Astrocyte (in vitro differentiated cells and primary cell): Measurements from ENCODE around the gene COL28A1. TPM values are rescaled to one million over a fixed set of nuclear protein-coding genes. Genes with fewer than 3 reads are reported as not detected.

Experiments
- DNase-seq: peaks from one replicate; pipeline ENCODE4 v3.0.0-alpha.2; 2010; ENCODE audit warnings: low read depth
- FAIRE-seq: peaks from 2 replicates; lab custom pipeline; 2011; peaks lifted over from hg19 to GRCh38; lab: Jason Lieb, UNC
- H2AFZ ChIP-seq: 2 replicates; pipeline ENCODE4 v1.6.0; 2012; ENCODE audit warnings: low read depth, low read length, inconsistent platforms
- H3K27ac ChIP-seq: 2 replicates; pipeline ENCODE4 v1.5.1; 2011; ENCODE audit warnings: low read depth, low read length, inconsistent platforms
- H3K27me3 ChIP-seq: 2 replicates; pipeline ENCODE4 v1.6.0; 2011; ENCODE audit warnings: low read length, inconsistent platforms; ENCODE audit not compliant: insufficient read depth
- H3K36me3 ChIP-seq: 2 replicates; pipeline ENCODE4 v1.5.1; 2011; ENCODE audit warnings: low read length, inconsistent platforms; ENCODE audit not compliant: insufficient read depth
- H3K4me1 ChIP-seq: 2 replicates; pipeline ENCODE4 v1.5.1; 2011; ENCODE audit warnings: low read length, inconsistent platforms; ENCODE audit not compliant: insufficient read depth
- H3K4me2 ChIP-seq: 2 replicates; pipeline ENCODE4 v1.6.0; 2012; ENCODE audit warnings: low read length, inconsistent platforms
- H3K4me3 ChIP-seq: 2 replicates; pipeline ENCODE4 v1.5.1; 2011; ENCODE audit warnings: low read depth, mild to moderate bottlenecking, low read length, inconsistent platforms; ENCODE audit not compliant: insufficient read depth
- H3K79me2 ChIP-seq: 2 replicates; pipeline ENCODE4 v1.6.0; 2012; ENCODE audit warnings: mild to moderate bottlenecking, low read length, inconsistent platforms; ENCODE audit not compliant: insufficient read depth
- H3K9ac ChIP-seq: 2 replicates; pipeline ENCODE4 v1.6.0; 2012; ENCODE audit warnings: mild to moderate bottlenecking, low read length, inconsistent platforms
- H3K9me3 ChIP-seq: 2 replicates; pipeline ENCODE4 v1.5.1; 2012; ENCODE audit warnings: low read depth, mild to moderate bottlenecking, low read length, inconsistent platforms; ENCODE audit not compliant: insufficient read depth
- H4K20me1 ChIP-seq: 2 replicates; pipeline ENCODE4 v1.6.0; 2012; ENCODE audit warnings: low read length, inconsistent platforms; ENCODE audit not compliant: insufficient read depth
- H3K27ac Mint-ChIP-seq: one replicate; pipeline ENCODE4 v1.8.0; 2021; ENCODE audit warnings: mild to moderate bottlenecking, mixed read lengths; ENCODE audit not compliant: unreplicated experiment
- H3K27me3 Mint-ChIP-seq: one replicate; pipeline ENCODE4 v1.8.0; 2021; ENCODE audit warnings: low read depth, mixed read lengths; ENCODE audit not compliant: unreplicated experiment
- H3K36me3 Mint-ChIP-seq: one replicate; pipeline ENCODE4 v1.8.0; 2021; ENCODE audit warnings: low read depth, mixed read lengths; ENCODE audit not compliant: unreplicated experiment
- H3K4me1 Mint-ChIP-seq: one replicate; pipeline ENCODE4 v1.8.0; 2021; ENCODE audit warnings: low read depth, mixed read lengths; ENCODE audit not compliant: unreplicated experiment
- H3K4me3 Mint-ChIP-seq: one replicate; pipeline ENCODE4 v1.8.0; 2021; ENCODE audit warnings: mild to moderate bottlenecking, moderate library complexity, mixed read lengths; ENCODE audit not compliant: unreplicated experiment
- H3K9me3 Mint-ChIP-seq: one replicate; pipeline ENCODE4 v1.8.0; 2021; ENCODE audit warnings: mild to moderate bottlenecking, mixed read lengths; ENCODE audit not compliant: unreplicated experiment
- EZH2 ChIP-seq: IDR thresholded peaks from 2 replicates; pipeline ENCODE4 v1.6.1; 2012; ENCODE audit warnings: mild to moderate bottlenecking, low read length, inconsistent platforms; ENCODE audit not compliant: insufficient read depth
- total RNA-seq: library from RNA; stranded (reverse); gene quantifications from 2 replicates; pipeline ENCODE4 v1.2.1, GENCODE V29; 2021
- TF ChIP-seq, protein P1 (sequence below): IDR thresholded peaks from 2 replicates; pipeline ENCODE4 v1.5.1; 2011; ENCODE audit warnings: low read depth, mild to moderate bottlenecking, inconsistent platforms, low read length, moderate library complexity; ENCODE audit not compliant: insufficient read depth

Gene COL28A1
- total RNA-seq, 1 donor from 2014 or later, result 0.11 TPM

DNA sequence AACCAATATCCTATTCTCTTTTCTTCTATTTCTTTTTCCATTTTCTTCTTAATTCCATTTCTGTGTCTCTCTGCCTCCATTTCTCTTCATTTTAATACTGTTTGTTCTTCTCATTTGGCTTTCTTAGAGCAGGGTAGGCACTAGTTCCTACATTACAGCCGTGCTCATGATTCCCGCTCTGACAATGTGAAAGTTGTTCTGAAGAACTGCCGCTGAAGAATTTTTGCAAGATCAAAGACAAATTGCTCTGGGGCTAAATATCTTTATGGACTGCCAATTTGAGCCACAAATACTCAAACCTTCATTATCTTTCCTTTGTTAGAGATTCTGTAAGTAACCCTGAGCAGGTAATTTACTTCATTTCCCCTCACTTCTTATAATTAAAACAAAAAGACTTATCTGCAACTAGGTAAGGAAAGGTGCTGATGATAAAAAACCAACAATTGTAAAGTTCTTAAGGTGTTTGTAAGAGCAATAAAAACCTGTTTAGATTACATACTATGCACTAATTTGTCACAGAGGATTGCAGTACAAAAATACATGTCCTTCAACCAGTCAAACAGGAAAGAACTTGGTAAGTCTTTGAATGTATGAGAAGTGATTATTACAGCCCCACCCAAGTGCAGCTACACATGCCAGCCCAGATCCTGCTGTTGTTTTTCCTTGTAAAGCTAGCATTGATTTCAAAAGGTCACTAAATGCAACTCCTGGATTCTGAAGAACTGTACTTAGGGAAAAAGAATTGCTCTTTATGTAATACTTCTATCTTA, 127.5 kb downstream of the COL28A1 start:
- no peak for FAIRE-seq
- Histone ChIP-seq H3K36me3 (no peaks in the 10 kb centered on the region), H3K4me2 (no peak overlapping the region), H3K4me3 (no peak overlapping the region), H3K9me3 (no peaks in the 10 kb centered on the region), H3K9ac (no peak overlapping the region), H3K4me1 (no peaks in the 10 kb centered on the region), H3K27ac (no peak overlapping the region), H4K20me1 (no peaks in the 10 kb centered on the region), H3K79me2 (no peaks in the 10 kb centered on the region), H2AFZ (no peak overlapping the region), H3K27me3 (no peaks in the 10 kb centered on the region)
- Mint-ChIP-seq H3K9me3 (no peaks in the 10 kb centered on the region), H3K4me1 (no peaks in the 10 kb centered on the region), H3K27me3 (no peaks in the 10 kb centered on the region), H3K27ac (no peak overlapping the region), H3K4me3 (no peak overlapping the region), H3K36me3 (no peaks in the 10 kb centered on the region)
- no peak for DNase-seq
- TF ChIP-seq, protein P1, sequence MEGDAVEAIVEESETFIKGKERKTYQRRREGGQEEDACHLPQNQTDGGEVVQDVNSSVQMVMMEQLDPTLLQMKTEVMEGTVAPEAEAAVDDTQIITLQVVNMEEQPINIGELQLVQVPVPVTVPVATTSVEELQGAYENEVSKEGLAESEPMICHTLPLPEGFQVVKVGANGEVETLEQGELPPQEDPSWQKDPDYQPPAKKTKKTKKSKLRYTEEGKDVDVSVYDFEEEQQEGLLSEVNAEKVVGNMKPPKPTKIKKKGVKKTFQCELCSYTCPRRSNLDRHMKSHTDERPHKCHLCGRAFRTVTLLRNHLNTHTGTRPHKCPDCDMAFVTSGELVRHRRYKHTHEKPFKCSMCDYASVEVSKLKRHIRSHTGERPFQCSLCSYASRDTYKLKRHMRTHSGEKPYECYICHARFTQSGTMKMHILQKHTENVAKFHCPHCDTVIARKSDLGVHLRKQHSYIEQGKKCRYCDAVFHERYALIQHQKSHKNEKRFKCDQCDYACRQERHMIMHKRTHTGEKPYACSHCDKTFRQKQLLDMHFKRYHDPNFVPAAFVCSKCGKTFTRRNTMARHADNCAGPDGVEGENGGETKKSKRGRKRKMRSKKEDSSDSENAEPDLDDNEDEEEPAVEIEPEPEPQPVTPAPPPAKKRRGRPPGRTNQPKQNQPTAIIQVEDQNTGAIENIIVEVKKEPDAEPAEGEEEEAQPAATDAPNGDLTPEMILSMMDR, result no peak
- TF ChIP-seq EZH2, result no peak

DNA sequence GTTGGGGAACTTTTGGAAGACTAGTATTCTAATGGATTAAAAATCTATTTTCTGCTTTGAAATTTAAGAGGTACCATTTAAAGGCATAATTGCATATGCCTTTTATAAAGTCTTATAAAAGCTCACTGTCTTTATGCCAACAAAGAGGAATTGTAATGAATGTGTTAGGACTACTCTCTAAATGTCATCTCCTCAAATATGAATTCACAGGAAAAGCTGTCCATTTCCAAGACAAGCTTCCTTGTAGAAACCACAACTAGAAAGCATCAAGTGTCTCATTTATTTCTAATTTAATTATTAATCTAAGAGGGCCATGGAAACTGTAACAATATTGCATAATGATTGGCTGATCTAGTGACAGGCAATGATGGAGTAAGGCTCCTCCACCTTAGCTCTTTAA, 130.2 kb downstream of the COL28A1 start:
- no peak overlapping the region for H2AFZ ChIP-seq
- H3K9me3 Mint-ChIP-seq, result no peaks in the 10 kb centered on the region
- no peak for DNase-seq
- TF ChIP-seq, protein P1, result no peak
- TF ChIP-seq EZH2, result no peak
- no peaks in the 10 kb centered on the region for H3K36me3 ChIP-seq
- no peaks in the 10 kb centered on the region for H4K20me1 ChIP-seq
- no peak overlapping the region for H3K4me2 ChIP-seq
- H3K36me3 Mint-ChIP-seq, result no peaks in the 10 kb centered on the region
- no peaks in the 10 kb centered on the region for H3K27me3 ChIP-seq
- no peak overlapping the region for H3K4me3 ChIP-seq
- no peak overlapping the region for H3K4me3 Mint-ChIP-seq
- no peaks in the 10 kb centered on the region for H3K9me3 ChIP-seq
- H3K27ac ChIP-seq, result no peak overlapping the region
- H3K4me1 Mint-ChIP-seq, result no peaks in the 10 kb centered on the region
- H3K27ac Mint-ChIP-seq, result no peak overlapping the region
- no peaks in the 10 kb centered on the region for H3K79me2 ChIP-seq
- no peak for FAIRE-seq
- H3K4me1 ChIP-seq, result no peaks in the 10 kb centered on the region
- H3K27me3 Mint-ChIP-seq, result no peaks in the 10 kb centered on the region
- H3K9ac ChIP-seq, result no peak overlapping the region

DNA sequence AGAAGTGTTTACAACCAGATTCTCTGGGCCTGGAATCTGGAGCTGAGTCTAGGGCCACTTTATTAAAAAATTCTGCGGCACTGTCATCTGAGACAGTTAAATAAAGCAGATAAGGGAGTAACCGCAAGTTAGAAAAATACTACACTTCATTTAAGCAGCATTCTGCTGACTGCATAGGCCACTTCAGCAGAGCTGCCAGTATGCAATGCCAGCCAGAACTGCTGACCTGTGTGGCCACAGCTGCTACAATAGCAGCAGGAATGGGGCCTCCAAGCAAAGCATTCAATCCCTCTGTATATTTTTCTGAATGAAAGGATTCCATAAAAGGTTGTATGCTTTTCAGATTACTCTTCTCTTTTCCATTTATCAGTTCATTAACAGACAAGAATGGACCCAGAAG, 136.0 kb downstream of the COL28A1 start:
- Mint-ChIP-seq H3K27ac (no peak overlapping the region), H3K4me1 (no peaks in the 10 kb centered on the region)
- FAIRE-seq, result no peak

More for the DNA sequence above, 136.0 kb downstream of the COL28A1 start:
- peak; percentile 19 for DNase-seq
- no peak overlapping the region for H3K4me2 ChIP-seq
- Mint-ChIP-seq H3K27me3 (peaks cover 2% of the 10 kb centered on the region), H3K4me3 (no peak overlapping the region), H3K9me3 (no peaks in the 10 kb centered on the region), H3K36me3 (no peaks in the 10 kb centered on the region)
- no peak for TF ChIP-seq EZH2
- TF ChIP-seq, protein P1, result no peak
- no peaks in the 10 kb centered on the region for H3K27me3 ChIP-seq
- no peak overlapping the region for H3K4me3 ChIP-seq
- H3K36me3 ChIP-seq, result no peaks in the 10 kb centered on the region
- H3K9ac ChIP-seq, result no peak overlapping the region
- H3K27ac ChIP-seq, result no peak overlapping the region
- H3K4me1 ChIP-seq, result no peaks in the 10 kb centered on the region
- H3K79me2 ChIP-seq, result no peaks in the 10 kb centered on the region
- H2AFZ ChIP-seq, result no peak overlapping the region
- H4K20me1 ChIP-seq, result no peaks in the 10 kb centered on the region
- no peaks in the 10 kb centered on the region for H3K9me3 ChIP-seq
